CD4-positive, alpha-beta T cell treated with Interleukin-1 beta for 1 hour (primary cell): ENCODE results near the gene WDR86.

Source experiments
- DNase-seq, 2 donors: peaks; one replicate each; pipeline ENCODE4 v3.0.0-alpha.2; 2020 to 2022

WDR86 gene

GRCh38 chr7:151427705-151428377, 18.0 kb upstream of the WDR86 start:
- DNase-seq: no peak

DNA sequence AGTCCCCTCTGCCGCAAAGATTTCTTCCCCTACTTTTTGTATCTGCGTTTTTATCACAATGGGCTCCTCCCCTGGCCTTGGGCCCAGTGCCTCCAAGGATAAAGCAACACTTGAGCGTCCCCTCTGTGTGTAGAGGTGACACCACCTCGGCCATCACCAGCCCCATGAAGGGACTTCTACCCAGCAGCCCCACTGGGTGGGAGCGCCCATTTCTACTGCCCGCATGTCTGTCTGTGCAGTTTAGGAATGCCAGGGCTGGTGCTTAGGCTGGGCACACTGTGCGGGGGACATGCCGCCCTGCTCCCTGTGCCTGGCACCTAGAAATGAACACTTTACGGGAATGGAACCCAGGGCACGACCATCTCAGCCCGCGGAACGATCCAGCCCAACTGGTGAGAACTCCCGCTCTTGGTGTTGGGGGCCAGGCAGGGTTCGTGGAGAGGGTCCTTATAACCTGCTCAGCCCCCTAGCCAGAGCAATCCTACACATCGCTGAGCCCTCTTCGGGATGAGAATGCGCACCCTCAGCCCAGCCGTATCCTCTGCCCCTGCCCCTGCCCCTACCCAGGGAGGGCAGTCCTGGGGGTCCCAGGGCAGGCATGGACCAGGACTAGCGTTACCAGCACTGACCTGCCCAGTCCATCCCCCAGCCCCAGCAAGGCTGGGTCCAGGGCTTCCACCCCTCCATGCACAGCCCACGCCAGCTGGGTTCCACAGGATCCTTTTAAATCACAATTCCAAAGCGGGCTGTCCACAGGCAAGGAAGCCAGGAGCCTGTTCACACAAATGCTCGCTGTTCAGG, 17.3 kb upstream of the WDR86 start:
- DNase-seq: no peak

DNA sequence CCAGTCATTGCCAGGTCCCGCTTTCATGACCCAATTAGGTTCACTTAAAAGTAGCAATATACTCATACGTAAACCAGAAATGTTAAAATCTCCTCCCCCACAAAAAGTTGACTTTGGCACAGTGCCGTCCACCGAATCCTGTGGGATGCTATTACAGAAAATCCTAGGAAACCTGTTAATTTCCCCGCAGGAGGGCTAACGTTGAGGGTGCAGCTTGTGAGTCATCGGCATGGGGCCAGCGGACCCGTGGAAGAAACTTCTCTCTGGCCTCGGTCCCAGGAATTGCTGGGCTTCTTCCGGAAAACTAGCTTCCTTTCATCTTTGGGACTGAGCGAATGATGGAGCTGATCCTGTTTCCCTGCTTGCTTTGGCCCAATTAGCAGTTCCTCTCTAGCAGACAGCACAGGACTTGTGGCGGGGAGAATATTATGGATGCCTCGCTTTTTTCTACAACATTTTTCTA, 16.6 kb upstream of the WDR86 start:
- DNase-seq: no peak

DNA sequence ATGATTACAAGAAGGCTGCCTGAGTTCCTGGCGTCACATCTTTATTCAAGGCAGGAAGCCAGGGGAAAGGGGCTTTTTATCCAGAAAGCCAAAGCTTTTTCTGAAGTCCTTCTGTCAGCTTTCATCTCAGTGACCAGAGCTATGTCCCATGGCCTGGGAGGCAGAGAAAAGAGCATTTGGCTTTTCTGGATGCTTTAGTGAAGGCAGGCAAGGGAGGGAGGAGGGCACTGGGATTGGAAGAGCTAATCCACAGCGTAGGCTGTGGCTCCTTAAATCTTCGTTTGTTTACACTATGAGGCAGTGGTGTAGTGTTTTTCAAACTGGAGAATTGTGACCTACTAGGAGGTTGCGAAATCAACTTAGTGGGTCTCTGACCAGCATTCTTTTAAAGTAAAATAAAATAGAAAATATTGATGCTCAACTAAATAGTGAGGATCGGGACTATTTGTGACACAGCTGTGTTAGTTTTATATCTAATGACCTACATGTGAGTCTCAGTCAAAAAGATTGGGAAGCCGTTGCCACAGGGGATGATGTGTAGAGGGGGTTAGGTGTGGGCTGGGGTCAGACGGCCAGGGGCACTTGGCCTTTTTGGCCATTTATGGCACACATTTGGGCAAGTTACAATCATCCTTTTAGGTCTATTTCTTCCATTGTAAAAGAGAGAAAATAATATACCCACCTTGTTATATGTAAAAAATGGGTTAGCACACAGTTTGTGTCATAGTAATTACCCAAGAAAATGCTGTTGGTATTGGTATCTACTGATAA, 16.0 kb upstream of the WDR86 start:
- no peak for DNase-seq

- no peak for DNase-seq
Observed at GRCh38 chr7:151424799-151425198, 15.0 kb upstream of the WDR86 start.

- DNase-seq: no peak
Observed at GRCh38 chr7:151423936-151424335, 14.1 kb upstream of the WDR86 start.

GRCh38 chr7:151423226-151423625, 13.4 kb upstream of the WDR86 start:
- no peak for DNase-seq

DNA sequence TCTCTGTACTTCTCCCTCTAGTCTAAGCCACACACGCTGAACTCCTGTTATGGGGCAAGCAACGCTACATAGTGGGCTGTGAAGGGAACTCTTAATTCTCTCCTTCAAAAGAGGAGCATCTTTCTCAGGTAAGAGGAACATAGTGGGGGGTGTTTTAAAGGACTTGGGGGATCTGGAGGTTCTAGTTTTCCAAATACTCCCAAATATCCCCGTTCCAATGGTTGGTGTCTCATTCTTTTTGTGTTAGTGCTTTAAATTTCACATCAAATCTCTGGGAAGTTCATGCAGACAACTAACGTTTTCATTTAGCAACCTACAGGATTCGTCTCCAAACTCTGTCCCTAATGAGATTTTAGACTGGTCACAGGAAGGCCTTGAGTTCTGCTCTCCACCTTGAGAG, 12.4 kb upstream of the WDR86 start:
- DNase-seq: no peak

- no peak for DNase-seq
Observed at GRCh38 chr7:151420144-151420543, 10.3 kb upstream of the WDR86 start.

DNA sequence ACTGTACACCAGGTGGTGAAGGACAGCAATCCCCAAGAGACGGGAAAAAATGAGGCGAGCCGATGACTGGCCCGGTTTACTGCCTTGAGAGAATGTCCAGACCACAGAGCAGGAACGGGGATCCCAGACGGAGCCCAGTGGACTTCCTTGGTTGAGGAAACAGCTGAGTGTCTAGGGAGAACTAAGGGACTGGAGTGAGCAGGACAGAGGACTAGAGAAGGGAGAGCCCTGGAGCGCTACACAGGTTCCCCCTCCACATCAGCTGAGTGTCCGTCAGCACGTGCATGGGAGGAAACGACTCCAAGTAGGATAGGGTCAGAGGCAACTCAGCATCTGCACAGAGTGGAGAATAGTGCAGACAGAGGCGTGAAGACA, 7.1 kb upstream of the WDR86 start:
- DNase-seq: no peak

DNA sequence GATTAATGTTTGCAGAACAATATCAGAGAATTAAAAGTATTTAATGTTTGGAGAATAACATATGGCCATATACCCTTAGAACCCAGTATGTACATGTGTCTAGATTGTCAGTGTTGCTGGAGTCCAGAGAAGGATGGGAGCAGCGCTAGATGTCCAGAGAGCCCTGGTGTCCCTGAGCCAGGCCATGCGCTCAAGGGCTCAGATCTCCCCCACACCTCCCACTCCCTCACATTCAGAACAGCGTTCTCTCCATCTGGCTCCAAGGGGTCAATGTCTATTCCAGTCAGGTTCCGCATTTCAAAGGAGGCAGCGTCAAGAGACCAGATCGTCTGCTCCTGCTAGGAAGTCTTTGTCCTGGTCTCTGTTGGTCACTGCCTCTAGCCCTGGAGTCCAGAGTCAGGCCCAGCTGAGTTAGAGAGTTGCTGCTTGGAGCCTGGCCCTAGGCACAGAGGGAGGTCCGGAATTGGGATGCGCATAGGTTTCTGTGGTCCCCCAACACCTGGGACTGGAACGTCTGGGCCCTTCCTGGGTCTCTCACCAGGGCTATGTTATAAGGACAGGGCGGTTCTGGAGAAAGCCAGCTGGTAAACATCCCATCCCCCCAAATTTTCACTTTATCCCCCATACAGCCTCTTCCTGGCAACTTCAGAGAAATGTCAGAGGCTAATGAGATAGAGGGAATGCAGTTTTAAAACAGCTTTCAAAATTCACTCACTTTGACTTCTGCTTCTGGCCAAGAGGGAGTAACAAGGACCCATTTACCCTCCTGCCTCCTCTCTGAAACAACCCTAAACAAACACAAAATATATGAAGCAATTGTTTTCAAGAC, 6.5 kb upstream of the WDR86 start:
- DNase-seq: no peak

GRCh38 chr7:151415375-151416105, 5.7 kb upstream of the WDR86 start:
- DNase-seq: peak in 1 of 2 donors; percentile 68

DNA sequence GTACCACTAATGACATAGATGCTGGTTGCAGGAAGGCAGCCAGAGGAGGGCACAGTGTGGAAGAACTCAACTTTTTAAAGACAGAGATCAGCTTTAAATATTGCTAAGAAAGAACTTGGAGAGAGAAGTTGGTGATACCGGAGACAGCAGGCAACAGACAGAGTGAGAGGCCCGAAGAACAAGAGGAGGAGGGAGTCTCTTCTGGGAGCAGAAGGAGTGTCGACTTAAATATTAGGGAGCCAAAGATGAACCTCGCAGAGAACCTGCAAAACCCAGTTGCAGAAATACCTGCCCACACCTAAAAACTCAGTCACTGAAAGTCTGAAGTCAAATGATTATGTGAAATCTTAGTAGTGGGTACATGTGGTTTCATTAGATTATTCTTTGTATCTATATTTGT, 3.4 kb upstream of the WDR86 start:
- DNase-seq: no peak

- no peak for DNase-seq
Observed at GRCh38 chr7:151412318-151412717, 2.5 kb upstream of the WDR86 start.

- DNase-seq: peak in 1 of 2 donors; percentile 15
Observed at GRCh38 chr7:151411551-151411950, 1.7 kb upstream of the WDR86 start.

DNA sequence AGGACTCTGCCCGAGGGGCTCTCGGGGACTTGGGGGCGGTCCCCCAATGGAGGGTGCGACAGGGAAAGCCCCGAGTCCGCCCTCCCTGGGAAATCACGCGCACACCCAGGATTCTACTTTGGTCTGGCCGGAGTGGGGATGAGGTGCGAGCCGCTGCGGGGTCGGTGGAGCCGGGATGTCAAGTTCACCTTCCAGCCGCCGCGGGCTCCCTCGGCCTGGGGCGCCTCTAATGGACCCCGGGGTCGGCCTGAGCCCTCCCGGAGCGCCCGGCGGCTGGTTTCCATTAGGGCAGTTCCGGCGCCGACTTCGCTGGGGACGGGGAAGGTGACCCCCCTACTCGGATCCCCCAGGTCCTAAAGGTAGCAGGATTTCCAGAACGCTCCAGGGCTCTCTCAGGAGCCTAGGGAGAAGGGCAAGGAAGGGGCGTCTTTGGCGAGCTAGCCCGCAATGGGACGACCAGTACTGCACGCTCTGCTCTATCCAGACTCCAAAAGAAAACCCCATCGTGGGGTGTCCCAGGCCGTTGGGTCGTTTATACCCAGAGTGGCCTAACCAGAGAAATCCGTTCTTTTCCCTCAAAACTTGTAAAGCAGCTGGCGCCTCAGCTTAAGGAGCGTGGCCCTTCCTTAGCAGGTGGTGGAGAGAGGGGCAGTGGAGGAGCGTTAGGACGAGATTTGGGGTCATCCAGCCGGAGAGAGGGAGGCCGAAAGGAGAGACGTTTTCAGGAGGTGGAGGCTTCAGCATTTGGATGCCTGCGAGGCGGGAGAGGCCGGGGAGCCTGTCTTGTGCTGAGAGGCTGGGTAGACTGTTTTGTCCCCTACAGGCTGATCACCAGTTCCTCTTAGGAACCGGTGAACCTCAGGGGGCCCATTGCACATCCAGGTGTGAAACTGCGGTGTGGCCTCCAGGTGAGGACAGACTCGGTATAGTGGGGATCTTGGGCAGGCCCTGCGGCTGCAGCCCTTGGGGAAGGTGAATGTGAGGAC, 860 bp upstream of the WDR86 start:
- DNase-seq: peak; percentile 46 to 49

DNA sequence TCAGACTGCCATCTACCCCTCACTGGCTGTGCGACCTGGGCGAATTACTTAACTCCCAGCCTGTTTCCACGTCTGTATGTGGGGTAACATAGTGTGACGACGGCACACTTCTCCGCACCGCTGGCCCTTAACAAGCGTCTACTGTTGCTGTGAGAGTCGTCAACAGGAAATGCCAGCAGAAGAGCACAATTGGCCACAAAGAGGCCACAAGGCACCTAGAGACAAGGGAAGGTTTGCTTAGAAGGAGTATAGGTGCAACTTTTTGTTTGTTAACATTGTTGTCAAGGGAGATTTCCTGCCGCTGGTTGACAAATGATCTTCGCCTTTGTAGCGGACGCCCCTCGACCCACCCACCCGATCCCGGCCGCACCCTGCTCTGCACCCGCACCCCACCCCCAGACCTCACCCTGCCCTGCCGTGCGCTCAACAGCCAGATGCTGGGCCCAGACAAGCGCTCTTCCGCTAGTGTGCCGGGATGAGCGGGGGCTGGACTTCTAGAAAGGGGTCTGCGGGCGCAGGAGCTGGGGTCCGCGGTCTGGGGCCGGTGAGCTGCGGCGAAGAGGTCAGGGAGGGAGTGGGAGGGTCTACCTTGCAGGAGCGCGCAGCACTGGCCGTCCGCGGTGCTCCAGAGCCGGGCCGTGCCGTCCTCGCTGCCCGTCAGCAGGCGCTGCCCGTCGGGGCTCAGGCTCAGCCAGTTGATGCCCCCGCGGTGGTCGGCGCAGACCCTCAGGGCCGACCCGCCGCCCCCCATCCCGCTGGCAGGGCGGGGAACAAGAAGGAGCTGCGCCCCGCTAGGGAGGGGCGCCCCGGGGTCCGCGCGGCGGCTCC, 785 bp downstream of the WDR86 start:
- peak; percentile 86 to 89 for DNase-seq

DNA sequence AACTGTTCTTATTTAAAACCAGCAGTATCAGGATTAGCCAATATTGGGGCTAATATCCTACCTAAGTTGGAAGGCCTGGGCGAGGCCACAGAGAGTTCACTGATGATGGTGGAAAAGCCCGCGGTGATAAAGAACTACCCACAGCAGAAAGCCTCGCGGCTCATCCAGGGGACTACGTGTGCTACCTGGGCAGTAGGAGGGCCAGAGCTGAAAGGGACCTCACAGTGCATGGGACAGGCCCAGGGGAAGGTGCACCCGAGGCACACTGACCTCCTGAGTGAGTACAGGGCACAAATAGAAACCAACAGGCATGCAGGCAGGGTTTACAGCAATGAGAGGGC, 1.4 kb downstream of the WDR86 start:
- no peak for DNase-seq

DNA sequence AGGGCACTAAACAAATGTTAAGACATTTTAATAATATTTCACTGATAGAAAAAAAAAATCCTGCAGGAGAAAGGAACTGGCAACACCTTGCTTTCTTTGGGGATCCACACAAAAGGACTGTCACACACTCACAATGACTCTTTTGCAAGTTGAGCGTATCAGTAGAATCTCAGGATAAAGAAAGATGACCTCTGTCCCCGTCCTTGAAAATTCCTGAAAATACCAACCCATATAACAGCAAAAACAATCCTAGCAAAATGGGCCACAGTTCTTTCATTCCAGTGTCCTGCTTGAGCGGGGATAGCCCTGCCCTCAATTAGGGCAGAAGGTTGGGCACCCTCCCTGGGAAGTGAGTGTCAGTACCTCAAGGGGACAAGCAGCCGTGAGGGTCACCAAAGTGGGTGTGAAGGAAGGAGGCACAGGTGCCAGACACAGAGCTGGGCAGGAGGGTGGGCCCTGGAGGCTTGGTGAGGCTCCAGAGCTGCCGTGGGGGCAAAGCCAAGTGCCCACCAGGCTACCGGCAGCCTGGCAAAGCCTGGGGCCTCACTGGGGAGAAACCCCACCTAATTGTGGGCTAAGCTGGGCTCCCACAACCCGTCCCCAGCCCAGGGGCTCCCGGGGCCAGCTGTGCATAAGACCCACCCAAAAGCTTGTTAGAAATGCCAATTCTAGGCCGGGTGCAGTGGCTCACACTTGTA, 2.8 kb downstream of the WDR86 start:
- DNase-seq: no peak
